Mesothelial cell of epicardium (in vitro differentiated cells): ENCODE results near the gene CDC42EP5. TPM values are rescaled to one million over a fixed set of nuclear protein-coding genes. Genes with fewer than 3 reads are reported as not detected.
"Not testable (repeated sequence)": the region's sequence is repeated elsewhere in the genome, so short reads cannot be mapped to it uniquely, and the experiment has no call there.

ENCODE experiments used
- DNase-seq, 2 experiments: peaks; one replicate each; pipeline ENCODE4 v3.0.0; 2021; ENCODE audit warnings: low spot score in 2 of 2; ENCODE audit not compliant: unreplicated experiment in 2 of 2
- H3K27ac Mint-ChIP-seq: 2 replicates; pipeline ENCODE4 v1.8.0; 2021; ENCODE audit warnings: mixed read lengths
- H3K27me3 Mint-ChIP-seq: 2 replicates; pipeline ENCODE4 v1.8.0; 2021; ENCODE audit warnings: low read depth, mixed read lengths
- H3K36me3 Mint-ChIP-seq: 2 replicates; pipeline ENCODE4 v1.8.0; 2021; ENCODE audit warnings: mixed read lengths
- H3K4me1 Mint-ChIP-seq: 2 replicates; pipeline ENCODE4 v1.8.0; 2021; ENCODE audit warnings: mixed read lengths
- H3K4me3 Mint-ChIP-seq: 2 replicates; pipeline ENCODE4 v1.8.0; 2021; ENCODE audit warnings: mild to moderate bottlenecking, moderate library complexity, mixed read lengths
- H3K9me3 Mint-ChIP-seq: 2 replicates; pipeline ENCODE4 v1.8.0; 2021; ENCODE audit warnings: mixed read lengths
- CTCF ChIP-seq: fragments of 200-600 bp; sonication (generic); IDR thresholded peaks from one replicate; pipeline ENCODE4 v1.5.0; 2021; ENCODE audit warnings: antibody characterized with exemption; ENCODE audit not compliant: unreplicated experiment
- total RNA-seq: library from RNA; stranded (reverse); gene quantifications from 3 replicates; pipeline ENCODE4 v1.2.1, GENCODE V29; 2021

CDC42EP5 gene
- total RNA-seq, 1 donor from 2014 or later = 126 TPM

- no peaks in the 10 kb centered on the region for H3K36me3 Mint-ChIP-seq
- DNase-seq = no peak
- no peak overlapping the region for H3K27ac Mint-ChIP-seq
- no peak overlapping the region for H3K4me3 Mint-ChIP-seq
- H3K27me3 Mint-ChIP-seq = no peaks in the 10 kb centered on the region
- TF ChIP-seq CTCF = no peak
- peaks cover 54% of the 10 kb centered on the region for H3K9me3 Mint-ChIP-seq
- H3K4me1 Mint-ChIP-seq = no peaks in the 10 kb centered on the region
Measured at GRCh38 chr19:54515156-54515555, 42.1 kb upstream of the CDC42EP5 start.

- H3K4me1 Mint-ChIP-seq = not testable (repeated sequence)
- peaks cover 43% of the 10 kb centered on the region for H3K9me3 Mint-ChIP-seq
Measured at GRCh38 chr19:54509200-54509940, 36.3 kb upstream of the CDC42EP5 start.

GRCh38 chr19:54508487-54508886, 35.4 kb upstream of the CDC42EP5 start:
- peaks cover 44% of the 10 kb centered on the region for H3K9me3 Mint-ChIP-seq
- not testable (repeated sequence) for H3K4me1 Mint-ChIP-seq, DNase-seq, H3K27ac Mint-ChIP-seq, H3K27me3 Mint-ChIP-seq, H3K4me3 Mint-ChIP-seq, H3K36me3 Mint-ChIP-seq

More at GRCh38 chr19:54509200-54509940, 36.3 kb upstream of the CDC42EP5 start:
- not testable (repeated sequence) for H3K27me3 Mint-ChIP-seq, H3K4me3 Mint-ChIP-seq, H3K36me3 Mint-ChIP-seq, DNase-seq, H3K27ac Mint-ChIP-seq

- TF ChIP-seq CTCF = no peak
- no peak overlapping the region for H3K4me3 Mint-ChIP-seq
- no peaks in the 10 kb centered on the region for H3K4me1 Mint-ChIP-seq
- H3K36me3 Mint-ChIP-seq = no peaks in the 10 kb centered on the region
- no peaks in the 10 kb centered on the region for H3K27me3 Mint-ChIP-seq
- H3K27ac Mint-ChIP-seq = no peak overlapping the region
- no peak for DNase-seq
- peaks cover 37% of the 10 kb centered on the region for H3K9me3 Mint-ChIP-seq
Measured at GRCh38 chr19:54507824-54508223, 34.7 kb upstream of the CDC42EP5 start.

DNA sequence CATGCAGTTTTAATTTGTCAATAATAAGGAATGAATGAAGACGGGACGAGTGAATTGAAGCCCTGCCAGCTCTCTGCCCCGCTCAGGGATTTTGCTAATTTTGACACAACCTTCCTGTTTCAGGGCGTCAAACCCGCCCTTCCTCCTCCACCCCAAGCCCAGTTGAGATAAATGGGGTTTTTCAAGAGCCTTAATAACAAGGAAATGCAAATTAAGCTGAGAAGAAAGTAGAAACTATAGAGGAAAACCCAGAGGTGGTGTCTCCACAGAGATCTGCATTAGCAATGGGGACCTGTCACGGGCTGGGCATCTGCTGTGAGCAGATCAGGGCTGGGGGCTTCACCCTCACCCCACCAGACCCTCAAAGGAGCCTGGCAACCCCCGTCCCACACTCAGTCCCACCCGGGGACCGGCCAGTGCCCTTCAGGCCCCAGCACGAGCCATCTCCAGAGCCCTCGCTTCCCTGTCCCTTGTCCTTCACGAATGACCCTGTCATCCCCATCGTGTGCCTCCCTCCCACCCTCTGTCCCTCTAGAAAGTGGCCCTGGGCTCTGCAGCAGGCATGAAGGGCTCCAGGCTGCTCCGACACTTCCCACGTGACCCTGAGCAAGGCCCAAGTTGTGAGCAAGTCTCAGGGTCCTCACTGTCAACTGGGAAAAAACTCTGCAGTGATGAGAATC, 34.1 kb upstream of the CDC42EP5 start:
- H3K27me3 Mint-ChIP-seq, H3K27ac Mint-ChIP-seq, H3K36me3 Mint-ChIP-seq, H3K4me3 Mint-ChIP-seq, H3K4me1 Mint-ChIP-seq, DNase-seq: not testable (repeated sequence)
- peaks cover 35% of the 10 kb centered on the region for H3K9me3 Mint-ChIP-seq

- Mint-ChIP-seq H3K27me3 (no peaks in the 10 kb centered on the region), H3K4me3 (no peak overlapping the region), H3K4me1 (no peaks in the 10 kb centered on the region), H3K27ac (no peak overlapping the region), H3K9me3 (peaks cover 40% of the 10 kb centered on the region), H3K36me3 (no peaks in the 10 kb centered on the region)
- TF ChIP-seq CTCF = no peak
- no peak for DNase-seq
Measured at GRCh38 chr19:54506079-54506478, 33.0 kb upstream of the CDC42EP5 start.

DNA sequence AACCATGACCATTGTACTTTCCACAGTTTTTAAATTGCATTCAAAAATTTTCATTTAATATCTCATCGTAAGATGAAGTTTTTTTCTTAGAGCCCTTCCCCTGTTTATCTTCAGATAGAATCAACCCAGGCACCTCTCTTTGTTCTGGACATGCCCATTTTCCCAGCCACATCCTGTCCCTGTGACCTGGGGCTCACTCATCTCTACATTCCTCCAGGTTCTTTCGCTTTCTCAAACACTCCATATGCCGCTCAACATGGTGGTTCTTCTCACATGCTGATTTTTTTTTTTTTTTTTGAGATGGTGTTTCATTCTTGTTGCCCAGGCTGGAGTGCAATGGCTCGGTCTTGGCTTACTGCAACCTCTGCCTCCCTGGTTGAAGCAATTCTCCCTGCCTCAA, 32.4 kb upstream of the CDC42EP5 start:
- H3K4me3 Mint-ChIP-seq, H3K36me3 Mint-ChIP-seq, H3K27me3 Mint-ChIP-seq, H3K27ac Mint-ChIP-seq, DNase-seq, H3K4me1 Mint-ChIP-seq: not testable (repeated sequence)
- peaks cover 45% of the 10 kb centered on the region for H3K9me3 Mint-ChIP-seq
